Esophagus muscularis mucosa (tissue), 4 donors: Measurements from ENCODE around the gene ST6GALNAC3.

Experiments used
- CTCF ChIP-seq, 3 experiments: fragments of 200-600 bp in 2 of 3; fragments of 450-650 bp in 1 of 3; sonication (generic) in 2 of 3; IDR thresholded peaks; one replicate each; pipeline ENCODE4 v1.5.1; 2017 to 2019; ENCODE audit warnings: antibody characterized with exemption in 3 of 3, mild to moderate bottlenecking in 2 of 3, moderate library complexity in 1 of 3
- EP300 ChIP-seq: sonication (generic); formaldehyde crosslinking; IDR thresholded peaks from one replicate; pipeline ENCODE4 v1.6.1; 2017; ENCODE audit warnings: antibody characterized with exemption
- POLR2A ChIP-seq: fragments of 450-650 bp; IDR thresholded peaks from one replicate; pipeline ENCODE4 v1.6.1; 2017; ENCODE audit warnings: antibody characterized with exemption, moderate library complexity, mild to moderate bottlenecking, low read depth
- POLR2AphosphoS5 ChIP-seq, 2 donors: sonication (generic); formaldehyde crosslinking; IDR thresholded peaks; one replicate each; pipeline ENCODE4 v1.6.1; 2017; ENCODE audit warnings: antibody characterized with exemption in 2 of 2

DNA sequence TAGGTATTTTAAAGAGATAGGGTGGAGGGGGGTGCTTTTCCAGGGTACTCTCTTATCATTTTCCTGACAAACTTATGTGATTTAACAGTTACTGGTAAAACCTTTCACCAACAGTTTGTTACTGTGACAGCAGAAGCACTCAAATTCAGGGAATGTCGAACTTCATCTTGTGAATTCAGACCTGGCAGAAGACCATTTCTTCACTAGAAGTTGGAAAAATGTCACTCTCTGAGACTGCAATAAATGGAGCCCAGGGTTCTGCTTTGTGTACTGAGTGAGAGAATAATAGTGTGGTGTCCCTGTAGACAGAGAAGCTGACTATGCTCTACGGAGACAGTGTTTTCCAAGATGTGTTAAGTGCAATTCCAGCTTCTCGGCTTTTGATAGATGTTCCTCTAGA, 200.2 kb downstream of the ST6GALNAC3 start:
- TF ChIP-seq POLR2A: no peak
- TF ChIP-seq CTCF (IDR thresholded peaks at IDR 0.05): no peak
- TF ChIP-seq POLR2AphosphoS5 (IDR thresholded peaks at IDR 0.05): no peak
- no peak for TF ChIP-seq EP300
